Keratinocyte (primary cell): Measurements from ENCODE around the gene SLC1A3.

ENCODE experiments used
- EZH2 ChIP-seq: IDR thresholded peaks from one replicate; pipeline ENCODE4 v1.6.1; 2012; ENCODE audit warnings: inconsistent platforms, mild to moderate bottlenecking, low read length, moderate library complexity
- TF ChIP-seq, protein P1 (sequence below), 3 experiments: IDR thresholded peaks in 1 of 3; conservative IDR thresholded peaks in 1 of 3; optimal IDR thresholded peaks in 1 of 3; 2 replicates in 2 of 3; 3 replicates in 1 of 3; pipeline versions ENCODE3 to v1.5.1; 2011; ENCODE audit warnings: low read length in 3 of 3, mild to moderate bottlenecking in 3 of 3, moderate library complexity in 2 of 3, control low read depth in 1 of 3, inconsistent platforms in 1 of 3; ENCODE audit not compliant: insufficient read depth in 2 of 3; ENCODE audit errors: extremely low read depth in 1 of 3

- TF ChIP-seq, protein P1, sequence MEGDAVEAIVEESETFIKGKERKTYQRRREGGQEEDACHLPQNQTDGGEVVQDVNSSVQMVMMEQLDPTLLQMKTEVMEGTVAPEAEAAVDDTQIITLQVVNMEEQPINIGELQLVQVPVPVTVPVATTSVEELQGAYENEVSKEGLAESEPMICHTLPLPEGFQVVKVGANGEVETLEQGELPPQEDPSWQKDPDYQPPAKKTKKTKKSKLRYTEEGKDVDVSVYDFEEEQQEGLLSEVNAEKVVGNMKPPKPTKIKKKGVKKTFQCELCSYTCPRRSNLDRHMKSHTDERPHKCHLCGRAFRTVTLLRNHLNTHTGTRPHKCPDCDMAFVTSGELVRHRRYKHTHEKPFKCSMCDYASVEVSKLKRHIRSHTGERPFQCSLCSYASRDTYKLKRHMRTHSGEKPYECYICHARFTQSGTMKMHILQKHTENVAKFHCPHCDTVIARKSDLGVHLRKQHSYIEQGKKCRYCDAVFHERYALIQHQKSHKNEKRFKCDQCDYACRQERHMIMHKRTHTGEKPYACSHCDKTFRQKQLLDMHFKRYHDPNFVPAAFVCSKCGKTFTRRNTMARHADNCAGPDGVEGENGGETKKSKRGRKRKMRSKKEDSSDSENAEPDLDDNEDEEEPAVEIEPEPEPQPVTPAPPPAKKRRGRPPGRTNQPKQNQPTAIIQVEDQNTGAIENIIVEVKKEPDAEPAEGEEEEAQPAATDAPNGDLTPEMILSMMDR (optimal IDR thresholded peaks at IDR 0.05 in 1 of 3, IDR thresholded peaks at IDR 0.05 in 1 of 3, conservative IDR thresholded peaks at IDR 0.05 in 1 of 3; ENCODE audit: extremely low read depth in 1 of 3, insufficient read depth in 2 of 3, low read length in 3 of 3): no peak
- no peak for TF ChIP-seq EZH2
Observed at GRCh38 chr5:36599986-36600779, 6.2 kb upstream of the SLC1A3 start.
